ENCODE results near the gene CRTC2.

The CRTC2 gene

DNA sequence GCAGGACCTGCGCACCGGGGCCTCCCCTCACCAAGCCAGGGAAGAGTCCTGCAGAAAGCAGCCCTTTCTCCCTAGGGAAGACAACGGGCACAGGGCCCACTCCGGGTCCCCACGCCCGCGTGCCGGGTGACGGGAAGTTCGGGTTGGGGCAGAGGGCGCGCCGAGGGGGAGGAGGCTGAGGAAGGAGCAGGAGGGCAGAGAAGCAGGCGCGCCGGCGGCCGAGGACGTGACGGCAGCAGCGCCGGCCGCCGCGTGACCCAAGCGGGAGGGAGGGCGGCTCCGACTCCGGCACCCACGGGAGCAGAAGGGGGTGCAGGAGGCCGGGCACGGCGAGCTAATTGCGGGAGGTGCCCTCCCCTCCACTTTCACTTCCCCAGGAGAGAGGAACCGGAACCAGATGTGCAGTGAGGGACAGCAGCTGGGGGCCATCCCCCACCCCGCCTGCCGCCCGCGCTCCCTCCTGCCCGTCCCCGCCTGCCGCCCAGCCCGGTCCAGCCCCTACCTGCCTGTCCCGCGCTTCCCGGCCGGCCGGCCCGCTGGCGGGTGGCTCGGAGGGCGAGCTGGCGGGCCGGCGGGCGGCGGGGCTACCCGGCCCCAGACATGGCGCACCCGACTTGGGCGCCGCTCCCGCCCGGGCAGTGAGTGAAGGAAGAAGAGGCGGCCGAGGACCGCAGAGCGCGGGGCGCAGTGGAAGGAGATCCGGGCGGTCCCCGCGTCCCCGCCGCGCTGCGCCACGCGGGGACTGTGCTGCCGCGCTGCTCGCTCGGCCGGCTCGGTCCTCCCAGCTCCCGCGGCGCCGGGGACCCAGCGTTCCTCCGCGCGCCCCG, 12.4 kb downstream of the CRTC2 start:
- peak; percentile 63 to 67 for DNase-seq (ENCODE audit: low read depth in 2 of 2)

DNA sequence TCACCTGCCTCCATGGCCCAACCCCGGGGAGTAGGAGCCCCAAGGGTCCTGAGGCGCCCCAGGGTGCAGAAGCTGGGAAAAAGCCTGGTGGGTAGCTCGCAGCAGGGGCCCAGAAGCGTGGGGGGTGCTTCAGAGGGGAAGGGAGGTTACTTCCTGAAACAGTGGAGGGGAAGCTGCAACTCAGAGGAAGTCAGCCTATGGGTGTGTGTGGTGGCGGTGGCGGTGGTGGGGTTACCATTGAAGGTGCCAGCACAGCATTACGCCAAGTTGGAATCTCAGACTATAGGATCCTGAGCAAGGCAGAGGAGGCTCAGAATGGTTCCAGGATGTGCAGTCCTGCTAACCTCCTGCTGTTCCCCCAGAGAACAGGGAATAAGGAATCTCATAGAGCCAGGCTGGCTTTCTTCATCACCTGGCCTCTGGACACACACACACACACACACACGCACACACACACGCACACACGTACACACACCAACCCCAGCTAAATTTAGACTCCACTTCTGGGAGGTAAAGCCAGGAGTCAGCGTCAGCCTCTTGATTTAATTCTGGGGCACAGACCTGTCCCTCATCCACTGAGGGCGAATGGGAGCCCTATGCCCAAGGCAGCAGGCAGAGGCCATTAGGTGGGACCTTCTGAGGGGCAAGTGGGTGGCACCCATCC, 13.1 kb downstream of the CRTC2 start:
- DNase-seq (ENCODE audit: low read depth in 2 of 2), result peak; percentile 60 to 62

DNA sequence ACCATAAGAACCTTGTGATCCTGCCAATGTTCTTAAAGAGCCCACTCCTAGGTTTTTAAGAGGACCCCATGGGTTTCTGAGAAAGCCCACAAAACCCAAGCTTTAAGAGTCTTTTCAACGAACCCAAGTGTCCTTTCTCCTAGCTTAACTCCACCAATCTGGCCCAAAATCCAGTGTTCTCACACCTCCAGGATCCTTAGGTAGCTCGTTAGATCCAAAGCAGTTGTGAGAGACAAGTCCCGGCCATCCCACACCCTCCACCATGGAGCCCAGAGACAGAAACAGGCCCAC, 13.6 kb downstream of the CRTC2 start:
- DNase-seq (ENCODE audit: low read depth in 2 of 2), result no peak

DNA sequence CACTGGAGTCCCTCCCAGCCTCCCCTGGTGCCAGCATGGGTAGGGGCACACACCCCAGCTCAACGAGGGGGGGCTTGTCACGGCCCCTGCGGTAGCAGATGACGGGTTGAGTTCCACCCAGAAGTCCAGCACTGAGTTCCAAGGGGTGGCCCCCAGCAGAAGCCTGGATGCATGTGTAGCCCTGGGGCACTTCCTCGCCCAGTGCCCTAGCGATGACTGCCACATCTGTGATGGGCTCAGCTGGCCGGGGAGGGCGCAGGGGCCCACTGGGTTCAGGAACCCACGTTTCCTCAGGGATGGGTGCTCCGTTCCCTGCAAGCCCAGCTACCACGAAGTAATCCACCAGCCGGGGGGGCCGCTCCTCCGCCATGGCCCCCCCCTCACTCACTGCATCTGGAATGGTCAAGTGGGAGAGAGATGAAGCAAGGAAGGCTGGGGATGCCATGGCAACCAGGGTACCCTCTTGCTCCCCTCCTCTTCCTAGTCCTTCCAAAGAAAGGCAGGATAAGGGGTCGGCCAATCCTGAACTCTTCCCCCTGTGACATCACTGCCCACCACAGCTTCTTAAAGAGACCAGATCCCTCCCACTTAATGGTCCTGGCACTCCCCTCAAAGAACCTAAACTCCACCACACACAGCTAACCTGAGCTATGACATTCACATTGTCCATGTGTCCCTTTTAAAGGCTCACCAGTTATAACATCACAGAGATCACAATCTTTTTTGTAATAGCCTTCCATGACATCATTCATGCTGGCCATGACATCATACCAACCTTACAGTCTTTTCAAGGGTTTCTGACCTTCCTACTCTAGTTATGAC, 14.2 kb downstream of the CRTC2 start:
- no peak for DNase-seq (ENCODE audit: low read depth in 2 of 2)

DNA sequence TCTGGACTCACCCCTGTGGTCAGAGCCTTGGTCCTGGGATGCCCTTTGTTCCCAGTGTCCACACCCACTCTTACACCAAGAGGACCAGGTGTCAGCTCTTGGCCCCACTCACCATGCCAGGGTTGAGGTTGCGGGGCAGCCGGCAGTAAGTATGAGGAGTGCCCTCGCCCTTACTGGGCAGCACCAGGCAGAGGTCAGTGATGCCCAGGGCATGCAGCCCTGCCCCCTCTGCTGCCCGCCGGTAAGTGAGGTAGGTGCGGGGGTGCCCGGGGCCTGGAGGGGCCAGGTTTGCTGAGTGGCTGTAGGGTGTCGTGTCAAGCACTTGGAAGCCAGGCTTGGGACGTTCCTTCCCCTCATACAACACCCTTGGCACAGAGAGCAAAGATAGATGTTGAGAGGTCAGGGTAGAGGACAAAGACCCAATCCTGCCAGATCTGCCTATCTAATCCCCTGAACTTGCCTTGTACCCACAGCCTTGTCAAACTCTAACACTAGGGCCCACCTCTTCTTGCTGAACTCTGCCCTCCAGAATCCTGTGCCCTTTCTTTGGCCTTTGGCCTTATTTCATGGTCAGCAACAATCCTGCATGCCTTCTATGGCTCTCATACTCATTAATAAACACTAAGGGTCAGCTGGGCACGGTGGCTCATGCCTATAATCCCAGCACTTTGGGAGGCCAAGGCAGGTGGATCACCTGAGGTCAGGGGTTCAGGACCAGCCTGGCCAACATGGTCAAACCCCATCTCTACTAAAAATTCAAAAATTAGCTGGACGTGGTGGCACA, 15.5 kb downstream of the CRTC2 start:
- DNase-seq (ENCODE audit: low read depth in 2 of 2), result no peak

DNA sequence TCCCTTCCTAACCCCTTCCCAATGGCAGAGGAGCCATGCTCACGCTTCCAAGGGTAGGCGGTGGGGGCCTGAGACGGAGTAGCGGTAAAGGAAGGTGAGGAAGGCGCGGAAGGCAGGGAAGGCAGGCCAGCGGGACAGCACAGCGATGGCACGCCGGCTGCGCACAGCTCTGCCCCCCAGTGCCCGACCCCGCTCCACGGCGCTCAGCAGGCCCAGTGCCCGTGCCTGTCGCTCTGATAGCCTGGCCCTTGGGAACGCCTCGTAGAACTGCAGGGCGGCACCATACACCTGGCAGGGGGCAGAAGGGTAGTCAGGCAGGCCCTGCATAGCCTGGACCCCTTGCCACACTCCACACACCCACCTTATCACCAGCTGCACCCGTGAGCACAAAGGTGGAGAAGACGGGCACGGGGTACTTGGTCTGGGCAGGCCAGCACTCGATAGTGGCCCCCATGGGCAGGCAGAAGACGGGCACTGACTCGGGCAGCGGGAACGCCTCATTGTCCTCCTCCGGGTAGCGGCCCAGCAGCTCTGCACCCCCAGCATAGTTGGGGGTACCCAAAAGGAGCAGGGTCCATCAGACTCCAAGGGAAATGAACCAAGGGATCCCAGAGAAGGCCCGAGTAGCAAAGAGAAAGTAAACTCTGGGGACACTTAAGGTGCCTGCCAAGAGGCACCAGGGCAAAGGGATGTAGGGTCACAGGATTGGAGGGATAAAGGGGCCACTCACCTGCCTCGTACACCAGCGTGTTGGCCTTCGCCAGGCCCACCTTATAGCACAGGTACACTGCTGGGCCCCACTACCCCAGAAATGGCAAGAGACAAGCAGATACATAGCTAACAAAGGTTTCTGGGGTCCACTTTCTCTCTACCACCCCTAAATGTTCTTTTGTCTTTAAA, 16.3 kb downstream of the CRTC2 start:
- no peak for DNase-seq (ENCODE audit: low read depth in 2 of 2)

DNA sequence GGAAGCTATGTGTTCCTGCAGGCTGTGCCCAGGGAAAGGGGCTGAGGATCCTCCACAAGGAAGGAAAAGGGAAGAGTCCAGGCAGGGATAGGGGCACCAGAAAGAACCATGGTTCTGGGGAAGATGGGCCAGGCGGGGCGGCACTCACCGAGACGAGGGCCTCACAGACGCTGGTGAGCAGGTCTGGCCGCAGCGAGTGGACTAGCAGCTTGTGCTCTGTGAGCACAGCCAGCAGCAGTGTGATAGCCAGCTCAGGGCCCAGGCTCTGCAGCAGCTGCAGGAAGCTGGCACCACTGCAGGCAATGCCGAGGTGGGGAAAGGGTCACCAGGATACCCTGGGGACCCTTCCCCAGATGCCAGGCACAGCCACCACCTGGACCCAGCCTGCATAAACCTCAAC, 17.7 kb downstream of the CRTC2 start:
- DNase-seq (ENCODE audit: low read depth in 2 of 2), result no peak

DNA sequence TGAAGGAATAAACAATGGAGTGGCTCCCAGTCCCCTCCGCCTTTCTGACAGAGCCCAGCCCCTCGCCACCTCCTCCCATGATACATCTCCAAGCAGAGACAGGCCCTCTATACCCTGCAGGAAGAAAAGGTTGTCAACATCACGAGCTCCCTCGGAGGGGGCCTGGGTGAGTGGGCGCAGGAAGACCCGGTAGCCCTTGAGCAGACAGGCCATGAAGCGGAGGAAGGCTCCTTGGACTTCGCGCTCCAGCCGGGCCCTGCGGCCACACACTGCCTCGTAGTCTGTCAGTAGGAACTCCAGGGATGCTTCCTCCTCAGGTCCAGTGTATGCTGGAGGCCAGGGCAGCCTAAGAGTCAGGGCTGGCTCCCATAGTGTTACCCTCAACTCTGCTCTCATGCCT, 18.9 kb downstream of the CRTC2 start:
- DNase-seq (ENCODE audit: low read depth in 2 of 2), result no peak

DNA sequence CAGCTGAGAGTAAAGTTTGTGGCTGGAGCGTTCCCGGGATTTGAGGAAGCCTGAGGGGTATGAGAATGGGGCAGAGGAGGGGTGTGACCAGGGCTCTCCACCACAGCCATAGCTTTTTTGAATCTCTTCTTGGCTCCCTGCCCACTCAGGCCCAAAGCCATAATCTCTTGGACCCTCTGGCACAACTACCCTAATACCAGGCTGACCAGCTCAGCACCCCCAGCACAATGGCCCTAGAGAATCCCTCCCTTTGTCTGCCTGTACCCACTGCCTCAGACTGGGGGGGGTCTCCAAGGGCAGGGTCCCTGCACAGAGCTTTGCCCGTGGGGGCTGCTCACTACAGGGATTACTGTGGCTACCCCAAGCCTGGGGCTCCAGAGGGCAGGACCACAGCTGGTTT, 19.4 kb downstream of the CRTC2 start:
- DNase-seq (ENCODE audit: low read depth in 2 of 2), result no peak

DNA sequence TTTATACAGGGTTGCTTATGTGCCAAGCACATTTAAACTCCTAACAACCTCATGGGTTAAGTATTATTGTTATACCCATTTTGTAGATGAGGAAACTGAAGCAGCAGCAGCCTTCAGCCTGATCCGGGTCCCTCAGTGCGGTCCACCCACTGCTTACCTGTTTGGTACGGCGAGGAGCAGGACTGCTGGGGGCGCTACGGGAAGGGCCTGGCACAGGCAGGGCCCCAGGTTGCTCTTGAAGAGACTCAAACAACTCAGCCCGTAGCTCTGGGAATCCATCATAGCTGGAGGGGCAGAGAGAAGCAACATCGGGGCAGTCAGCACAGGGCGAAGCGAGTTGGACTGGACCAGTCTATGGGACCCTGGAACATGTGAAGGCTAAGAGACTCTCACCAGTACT, 21.1 kb downstream of the CRTC2 start:
- DNase-seq (ENCODE audit: low read depth in 2 of 2), result no peak

DNA sequence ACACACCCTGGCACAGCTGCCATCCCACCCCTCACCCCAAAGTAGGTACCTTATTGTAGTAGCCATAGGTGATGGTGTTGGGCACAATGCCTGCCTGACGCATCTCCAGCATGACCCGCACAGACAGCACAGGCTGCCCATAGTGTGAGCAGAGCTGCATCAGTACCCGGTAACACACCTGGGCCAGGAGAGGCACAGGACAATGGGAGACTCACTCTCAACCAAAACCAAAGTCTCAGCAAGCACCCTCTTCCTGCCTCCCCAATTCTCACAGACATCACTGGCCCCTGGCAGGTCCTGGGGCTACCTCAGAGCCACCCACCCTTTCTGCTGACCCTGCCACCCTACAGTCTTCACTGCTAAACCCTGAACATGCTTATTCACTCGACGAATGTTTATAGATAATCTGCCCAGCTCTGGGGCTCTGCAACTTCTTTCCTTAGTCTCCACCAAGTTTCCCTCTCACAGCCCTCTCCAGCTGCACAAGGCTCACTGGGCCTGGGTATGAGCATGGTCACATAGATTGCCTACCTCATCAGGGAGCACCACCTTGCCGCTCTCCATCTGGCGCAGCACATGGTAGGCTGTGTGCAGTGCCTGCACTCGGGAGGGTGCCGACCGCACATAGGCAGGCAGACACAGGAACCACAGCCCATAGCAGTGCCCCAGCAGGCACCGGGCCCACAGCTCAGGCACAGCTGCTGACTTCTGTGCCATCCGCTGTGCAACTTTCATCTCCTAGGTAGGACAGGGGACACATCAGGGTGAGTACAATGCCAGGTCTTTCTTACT, 22.2 kb downstream of the CRTC2 start:
- no peak for DNase-seq (ENCODE audit: low read depth in 2 of 2)

DNA sequence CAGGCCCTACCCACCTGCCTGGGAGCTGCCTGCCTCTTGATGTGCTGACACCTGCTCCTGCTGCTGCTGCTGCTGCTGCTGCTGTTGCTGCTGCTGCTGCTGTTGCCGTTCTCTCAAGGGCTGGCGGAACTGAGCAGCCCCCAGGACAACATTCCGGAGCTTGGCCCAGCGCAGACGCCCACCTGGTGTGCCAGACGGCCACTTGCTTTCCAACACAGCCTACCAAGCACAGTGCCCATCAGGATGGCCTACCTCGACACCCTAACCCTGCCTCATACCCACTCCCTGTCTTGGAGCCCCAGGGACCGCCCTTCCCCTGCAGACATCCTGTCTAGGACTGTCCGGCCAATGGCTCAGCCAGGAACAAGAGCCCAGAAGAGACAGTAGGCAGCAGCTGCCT, 23.7 kb downstream of the CRTC2 start:
- DNase-seq (ENCODE audit: low read depth in 2 of 2), result no peak

DNA sequence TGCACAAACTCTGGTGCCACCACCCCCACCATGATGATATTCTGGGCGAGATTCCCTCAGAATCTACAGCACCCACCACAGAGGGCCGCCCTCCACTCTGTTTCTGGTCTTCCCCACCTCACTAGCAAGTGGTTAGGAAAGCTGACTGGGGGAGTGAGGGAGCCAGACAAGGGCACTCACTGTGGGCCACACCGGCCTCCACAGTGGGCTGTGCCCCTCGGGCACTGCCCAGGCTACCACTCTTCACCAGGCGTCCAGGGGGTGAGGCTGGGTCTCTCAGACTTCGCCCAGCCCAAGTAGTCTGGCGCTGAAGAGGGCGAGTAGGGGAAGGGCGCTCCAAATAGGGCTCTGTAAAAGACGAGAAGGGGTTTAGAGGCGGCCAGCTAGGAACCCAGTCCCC, 24.5 kb downstream of the CRTC2 start:
- no peak for DNase-seq (ENCODE audit: low read depth in 2 of 2)

DNA sequence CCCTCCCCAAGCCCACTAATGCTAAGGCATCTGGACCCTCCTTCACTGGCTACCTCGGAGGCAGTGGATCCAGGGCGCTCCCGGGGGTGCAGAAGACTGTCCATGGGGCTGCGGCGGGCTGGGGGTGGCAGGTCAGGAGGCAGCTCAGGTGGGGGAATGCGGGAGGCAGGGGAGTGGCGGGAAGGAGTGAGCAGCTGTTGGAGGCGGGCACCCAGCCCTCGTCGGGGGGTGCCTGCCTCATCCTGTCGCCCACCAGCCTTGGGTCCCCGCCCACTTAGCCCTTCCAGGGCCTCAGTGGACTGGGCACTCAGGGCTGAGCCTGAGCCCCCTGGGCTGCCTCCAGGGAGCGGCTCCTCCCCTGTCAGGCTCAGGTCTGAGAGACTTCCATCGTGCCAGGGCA, 25.0 kb downstream of the CRTC2 start:
- no peak for DNase-seq (ENCODE audit: low read depth in 2 of 2)

DNA sequence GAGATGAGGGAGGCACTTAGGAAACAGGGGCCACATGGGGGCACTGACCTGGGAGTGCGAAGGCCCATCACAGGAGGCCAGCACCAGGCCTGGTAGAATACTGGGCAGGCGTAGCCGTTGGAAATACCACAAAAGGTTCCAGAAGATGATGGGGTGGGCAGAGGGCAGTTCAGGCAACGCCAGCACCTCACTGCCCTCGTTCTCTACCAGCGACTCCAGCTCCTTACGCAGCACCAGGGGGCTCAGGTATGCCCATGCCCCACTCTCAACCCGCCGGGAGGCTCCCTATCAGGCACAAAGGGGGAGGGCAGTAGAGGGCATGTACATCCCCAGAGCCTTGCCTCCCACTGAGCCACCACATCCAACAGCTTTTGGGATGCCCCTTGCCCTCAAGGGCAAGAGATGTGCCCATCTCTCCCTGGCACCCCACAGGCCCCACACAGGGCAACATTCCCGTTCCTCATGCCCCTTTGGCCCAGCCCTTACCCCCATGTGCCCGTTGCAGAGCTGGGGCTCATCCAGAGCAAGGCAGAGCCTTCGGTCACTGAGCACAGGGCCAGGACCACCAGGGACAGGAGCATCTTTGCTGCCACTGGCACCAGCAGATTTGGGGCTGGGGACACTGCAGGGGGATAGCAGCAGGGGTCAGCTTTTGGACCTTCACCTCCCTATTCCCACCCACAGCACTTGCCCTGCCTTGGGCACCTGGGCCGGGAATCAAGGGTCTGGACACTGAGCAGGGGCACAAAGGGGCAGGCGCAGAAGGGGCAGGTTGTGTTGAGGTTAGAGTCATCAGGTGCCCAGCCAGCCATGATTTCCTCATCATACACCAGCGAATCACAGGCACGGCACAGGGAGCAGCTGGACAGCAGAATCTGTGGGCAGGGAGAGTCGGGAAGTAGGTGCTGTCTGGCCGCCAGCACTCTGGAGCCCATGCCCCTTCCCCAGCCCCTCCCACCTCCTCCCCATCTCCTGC, 26.0 kb downstream of the CRTC2 start:
- no peak for DNase-seq (ENCODE audit: low read depth in 2 of 2)

DNA sequence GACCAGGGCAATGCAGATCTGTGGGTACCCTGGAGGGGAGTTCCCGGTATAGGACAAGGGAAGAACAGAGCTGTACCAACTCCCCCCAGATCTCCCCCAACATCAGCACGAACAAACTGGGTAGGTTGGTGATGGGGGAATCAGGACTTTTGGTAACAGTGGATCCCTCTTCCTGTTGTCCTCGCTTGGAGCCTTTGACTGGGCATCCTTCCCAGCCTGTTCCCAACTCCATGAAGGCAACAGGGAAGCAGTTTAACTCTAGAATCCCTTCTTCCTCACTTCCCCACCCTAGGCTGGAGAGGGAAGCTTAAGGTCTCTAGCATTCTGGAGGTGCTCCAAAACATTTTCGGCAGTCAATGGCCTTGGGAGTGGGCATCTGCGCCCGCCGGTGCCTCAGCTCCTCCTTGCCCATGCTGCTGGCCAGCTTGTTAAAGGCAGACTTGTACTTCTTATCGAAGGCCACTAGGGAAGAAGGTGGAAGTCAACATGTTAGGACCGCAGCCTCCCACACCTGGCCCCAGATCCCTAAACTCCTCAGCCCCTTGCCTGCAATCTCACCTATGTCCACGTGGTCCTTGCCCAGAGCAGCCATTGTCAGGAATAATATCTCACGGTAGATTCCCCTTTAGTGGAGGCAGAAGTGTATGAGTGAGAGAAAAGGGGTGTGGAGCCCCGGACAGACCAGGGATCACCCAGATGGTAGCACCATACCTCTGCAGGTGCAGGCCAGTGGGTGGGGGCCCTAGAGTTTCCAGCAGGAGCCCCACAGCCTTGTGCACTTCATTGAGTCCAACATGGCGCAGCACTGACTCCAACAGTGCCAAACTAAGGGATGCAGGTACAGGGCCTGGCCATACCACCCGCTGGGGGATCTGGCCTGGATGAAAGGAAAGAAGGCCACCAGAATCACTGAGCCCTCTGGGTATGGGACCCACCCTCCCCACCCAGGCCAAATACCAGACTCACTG, 28.1 kb downstream of the CRTC2 start:
- DNase-seq (ENCODE audit: low read depth in 2 of 2), result no peak

DNA sequence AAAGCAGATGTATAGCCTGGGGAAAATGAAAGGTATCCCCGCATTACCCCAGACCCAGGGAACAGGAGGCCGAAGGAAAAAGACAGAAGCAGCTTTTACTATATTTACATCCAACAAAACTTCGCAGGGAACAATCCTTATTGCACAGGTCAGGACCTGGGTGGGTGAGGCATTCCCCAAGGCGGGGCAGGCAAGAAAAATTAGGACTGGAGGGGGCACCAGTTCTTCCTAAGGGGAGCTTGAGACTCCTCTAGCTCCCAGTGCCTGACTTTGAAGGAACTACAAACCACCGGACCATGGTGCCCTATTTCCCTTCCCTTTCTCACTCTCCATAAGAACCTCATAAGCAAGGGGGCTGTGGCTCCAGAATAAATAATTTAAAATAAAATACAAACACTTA, 29.0 kb downstream of the CRTC2 start:
- no peak for DNase-seq (ENCODE audit: low read depth in 2 of 2)

Data from stimulated activated CD4-positive, alpha-beta T cell treated with anti-CD3 and anti-CD28 coated beads, Interleukin-4, amount 100 ng/mL, for 48 hours (primary cell).